Measurements from ENCODE around the gene ARPP19. TPM values are rescaled to one million over a fixed set of nuclear protein-coding genes. Genes with fewer than 3 reads are reported as not detected.

Gene ARPP19
- total RNA-seq, 1 experiment from 2014 or later: 163 TPM

DNA sequence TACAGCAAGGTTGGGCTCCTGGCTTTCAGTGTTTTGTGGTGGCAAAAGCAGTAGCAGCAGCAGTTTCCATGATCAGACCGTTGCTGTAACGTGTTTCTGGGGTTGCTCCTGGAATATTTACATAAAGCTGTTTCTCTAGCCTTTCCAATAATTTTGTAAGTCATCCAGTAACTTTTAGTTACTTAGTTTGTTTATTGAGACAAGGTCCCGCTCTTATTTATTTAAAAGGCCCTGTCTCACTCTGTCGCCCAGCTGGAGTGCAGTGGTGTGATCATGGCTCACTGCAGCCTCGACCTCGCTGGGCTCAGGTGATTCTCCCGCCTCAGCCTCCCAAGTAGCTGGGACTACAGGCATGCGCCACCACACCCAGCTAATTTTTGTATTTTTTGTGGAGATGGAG lies 31.4 kb downstream of the ARPP19 start:
- Histone ChIP-seq H3K4me3 (replicated peaks in 1 of 2; ENCODE audit: low read depth in 1 of 2, low read length in 2 of 2) (no peak overlapping the region), H2AFZ (ENCODE audit: low read depth, low read length, poor library complexity, severe bottlenecking) (no peak overlapping the region), H3K4me1 (ENCODE audit: control insufficient read depth in 1 of 2, insufficient read depth in 2 of 2, low read length in 2 of 2) (no peaks in the 10 kb centered on the region), H3K9ac (ENCODE audit: low read length) (no peak overlapping the region), H3K9me2 (ENCODE audit: insufficient read depth) (no peaks in the 10 kb centered on the region), H3K27ac (ENCODE audit: low read depth, low read length) (no peak overlapping the region), H3K4me2 (ENCODE audit: low read length) (no peak overlapping the region), H3K27me3 (ENCODE audit: insufficient read depth, low read length) (no peaks in the 10 kb centered on the region), H4K20me1 (ENCODE audit: insufficient read depth) (no peaks in the 10 kb centered on the region), H3K9me3 (ENCODE audit: control insufficient read depth in 1 of 2, insufficient read depth in 1 of 2, low read depth in 1 of 2, low read length in 2 of 2) (no peaks in the 10 kb centered on the region), H3K36me3 (ENCODE audit: control insufficient read depth in 1 of 2, insufficient read depth in 2 of 2, low read length in 2 of 2) (no peaks in the 10 kb centered on the region), H3K79me2 (ENCODE audit: insufficient read depth, low read length) (no peaks in the 10 kb centered on the region)
- TF ChIP-seq SP1 (IDR thresholded peaks at IDR 0.05; ENCODE audit: low read depth) (no peak), EZH2phosphoT487 (IDR thresholded peaks at IDR 0.05; ENCODE audit: borderline replicate concordance) (no peak), POLR2A (IDR thresholded peaks at IDR 0.05; ENCODE audit: borderline replicate concordance, extremely low read depth, insufficient read depth, insufficient read length) (no peak), ZNF274 (IDR thresholded peaks at IDR 0.05; ENCODE audit: low read depth, low read length) (no peak), SRF (IDR thresholded peaks at IDR 0.05; ENCODE audit: low read depth) (no peak), EGR1 (IDR thresholded peaks at IDR 0.05; ENCODE audit: low read depth) (no peak), EZH2 (IDR thresholded peaks at IDR 0.05) (no peak)
- TF ChIP-seq, protein P1, sequence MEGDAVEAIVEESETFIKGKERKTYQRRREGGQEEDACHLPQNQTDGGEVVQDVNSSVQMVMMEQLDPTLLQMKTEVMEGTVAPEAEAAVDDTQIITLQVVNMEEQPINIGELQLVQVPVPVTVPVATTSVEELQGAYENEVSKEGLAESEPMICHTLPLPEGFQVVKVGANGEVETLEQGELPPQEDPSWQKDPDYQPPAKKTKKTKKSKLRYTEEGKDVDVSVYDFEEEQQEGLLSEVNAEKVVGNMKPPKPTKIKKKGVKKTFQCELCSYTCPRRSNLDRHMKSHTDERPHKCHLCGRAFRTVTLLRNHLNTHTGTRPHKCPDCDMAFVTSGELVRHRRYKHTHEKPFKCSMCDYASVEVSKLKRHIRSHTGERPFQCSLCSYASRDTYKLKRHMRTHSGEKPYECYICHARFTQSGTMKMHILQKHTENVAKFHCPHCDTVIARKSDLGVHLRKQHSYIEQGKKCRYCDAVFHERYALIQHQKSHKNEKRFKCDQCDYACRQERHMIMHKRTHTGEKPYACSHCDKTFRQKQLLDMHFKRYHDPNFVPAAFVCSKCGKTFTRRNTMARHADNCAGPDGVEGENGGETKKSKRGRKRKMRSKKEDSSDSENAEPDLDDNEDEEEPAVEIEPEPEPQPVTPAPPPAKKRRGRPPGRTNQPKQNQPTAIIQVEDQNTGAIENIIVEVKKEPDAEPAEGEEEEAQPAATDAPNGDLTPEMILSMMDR (IDR thresholded peaks at IDR 0.05 in 2 of 3, conservative IDR thresholded peaks at IDR 0.05 in 1 of 3; ENCODE audit: borderline replicate concordance in 1 of 3, insufficient read depth in 1 of 3, low read depth in 2 of 3, low read length in 2 of 3): no peak
- TF ChIP-seq, protein P2, sequence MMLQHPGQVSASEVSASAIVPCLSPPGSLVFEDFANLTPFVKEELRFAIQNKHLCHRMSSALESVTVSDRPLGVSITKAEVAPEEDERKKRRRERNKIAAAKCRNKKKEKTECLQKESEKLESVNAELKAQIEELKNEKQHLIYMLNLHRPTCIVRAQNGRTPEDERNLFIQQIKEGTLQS (IDR thresholded peaks at IDR 0.05): no peak
- TF ChIP-seq, protein P3, sequence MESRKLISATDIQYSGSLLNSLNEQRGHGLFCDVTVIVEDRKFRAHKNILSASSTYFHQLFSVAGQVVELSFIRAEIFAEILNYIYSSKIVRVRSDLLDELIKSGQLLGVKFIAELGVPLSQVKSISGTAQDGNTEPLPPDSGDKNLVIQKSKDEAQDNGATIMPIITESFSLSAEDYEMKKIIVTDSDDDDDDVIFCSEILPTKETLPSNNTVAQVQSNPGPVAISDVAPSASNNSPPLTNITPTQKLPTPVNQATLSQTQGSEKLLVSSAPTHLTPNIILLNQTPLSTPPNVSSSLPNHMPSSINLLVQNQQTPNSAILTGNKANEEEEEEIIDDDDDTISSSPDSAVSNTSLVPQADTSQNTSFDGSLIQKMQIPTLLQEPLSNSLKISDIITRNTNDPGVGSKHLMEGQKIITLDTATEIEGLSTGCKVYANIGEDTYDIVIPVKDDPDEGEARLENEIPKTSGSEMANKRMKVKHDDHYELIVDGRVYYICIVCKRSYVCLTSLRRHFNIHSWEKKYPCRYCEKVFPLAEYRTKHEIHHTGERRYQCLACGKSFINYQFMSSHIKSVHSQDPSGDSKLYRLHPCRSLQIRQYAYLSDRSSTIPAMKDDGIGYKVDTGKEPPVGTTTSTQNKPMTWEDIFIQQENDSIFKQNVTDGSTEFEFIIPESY (IDR thresholded peaks at IDR 0.05; ENCODE audit: extremely low read depth, insufficient replicate concordance, low read length): no peak
- ATAC-seq: no peak
- POLR2A ChIA-PET: no interaction called here
- RAD21 ChIA-PET (ENCODE audit: low non-redundant PET in 1 of 2, low total read pairs in 2 of 2, uncharacterized antibody in 2 of 2, unreplicated experiment in 2 of 2): no interaction called here
- no peak for DNase-seq (ENCODE audit: low read depth, low spot score)
- CTCF ChIA-PET: no interaction called here
- intact Hi-C loops (cut with micrococcal nuclease): no loop called here
- no TSS peak for BruUV-seq (replicated peaks)

Data from HCT116 (cell line).